Vagina (tissue), 2 donors: ENCODE data around the gene OR10X1. TPM values are rescaled to one million over a fixed set of nuclear protein-coding genes. Genes with fewer than 3 reads are reported as not detected.

Experiments used
- DNase-seq, 2 donors: peaks; one replicate each; pipeline ENCODE4 v3.0.0-alpha.2; 2017; ENCODE audit errors: extremely low spot score in 2 of 2
- H3K27ac ChIP-seq: fragments of 200-600 bp; sonication (generic); one replicate; pipeline ENCODE4 v1.5.1; 2019
- H3K27me3 ChIP-seq: fragments of 200-600 bp; sonication (generic); one replicate; pipeline ENCODE4 v1.5.1; 2019
- H3K36me3 ChIP-seq, 2 donors: fragments of 200-600 bp; sonication (generic); one replicate each; pipeline ENCODE4 v1.5.1; 2017 to 2019
- H3K4me1 ChIP-seq: fragments of 200-600 bp; sonication (generic); one replicate; pipeline ENCODE4 v1.5.1; 2019
- H3K4me3 ChIP-seq, 2 donors: fragments of 200-600 bp; sonication (generic); 1 replicate in 1 of 2; 2 replicates in 1 of 2; pipeline ENCODE4 v1.5.1; 2016 to 2019
- H3K9me3 ChIP-seq: fragments of 200-600 bp; sonication (generic); one replicate; pipeline ENCODE4 v1.5.1; 2019
- CTCF ChIP-seq, 3 experiments: fragments of 450-650 bp in 2 of 3; fragments of 200-600 bp in 1 of 3; sonication (generic) in 1 of 3; IDR thresholded peaks; one replicate each; pipeline ENCODE4 v1.5.1; 2017 to 2019; ENCODE audit warnings: antibody characterized with exemption in 3 of 3, mild to moderate bottlenecking in 2 of 3, moderate library complexity in 2 of 3
- POLR2A ChIP-seq, 2 donors: fragments of 450-650 bp; IDR thresholded peaks; one replicate each; pipeline ENCODE4 v1.6.1; 2017; ENCODE audit warnings: antibody characterized with exemption in 2 of 2, mild to moderate bottlenecking in 2 of 2, moderate library complexity in 2 of 2
- POLR2AphosphoS5 ChIP-seq, 2 donors: sonication (generic); formaldehyde crosslinking; IDR thresholded peaks; one replicate each; pipeline ENCODE4 v1.9.0; 2017; ENCODE audit warnings: antibody characterized with exemption in 2 of 2, mild to moderate bottlenecking in 2 of 2, low read depth in 1 of 2; ENCODE audit not compliant: insufficient read depth in 1 of 2
- intact Hi-C: fragments of 100-400 bp; cut with DNase I; formaldehyde crosslinking; loops from one replicate; pipeline ENCODE4 v1.15.1; 2023
- total RNA-seq: library from RNA; depleted of rRNA; stranded (reverse); fragments of >200 nt; gene quantifications from one replicate; pipeline ENCODE4 v1.2.3, GENCODE V29; 2016

Gene OR10X1
- total RNA-seq, 1 donor from 2014 or later: not detected

GRCh38 chr1:158552296-158552695 is 27.4 kb downstream of the OR10X1 start:
- Histone ChIP-seq H3K27ac (no peak overlapping the region), H3K9me3 (no peaks in the 10 kb centered on the region), H3K4me1 (no peaks in the 10 kb centered on the region), H3K4me3 (no peak overlapping the region), H3K36me3 (no peaks in the 10 kb centered on the region), H3K27me3 (no peaks in the 10 kb centered on the region)
- TF ChIP-seq CTCF (IDR thresholded peaks at IDR 0.05) (no peak), POLR2AphosphoS5 (IDR thresholded peaks at IDR 0.05; ENCODE audit: insufficient read depth in 1 of 2, low read depth in 1 of 2) (no peak), POLR2A (IDR thresholded peaks at IDR 0.05) (no peak)
- DNase-seq: no peak
- intact Hi-C loops: no loop called here

GRCh38 chr1:158547533-158547932 is 32.2 kb downstream of the OR10X1 start:
- DNase-seq: no peak
- Histone ChIP-seq H3K4me1 (no peaks in the 10 kb centered on the region), H3K4me3 (no peak overlapping the region), H3K27ac (no peak overlapping the region), H3K27me3 (no peaks in the 10 kb centered on the region), H3K9me3 (no peaks in the 10 kb centered on the region), H3K36me3 (no peaks in the 10 kb centered on the region)
- intact Hi-C loops: no loop called here
- TF ChIP-seq POLR2AphosphoS5 (IDR thresholded peaks at IDR 0.05; ENCODE audit: insufficient read depth in 1 of 2, low read depth in 1 of 2): no peak
- no peak for TF ChIP-seq CTCF (IDR thresholded peaks at IDR 0.05)
- TF ChIP-seq POLR2A (IDR thresholded peaks at IDR 0.05): no peak

GRCh38 chr1:158537609-158538008 is 42.1 kb downstream of the OR10X1 start:
- H3K36me3 ChIP-seq: no peaks in the 10 kb centered on the region
- no peak overlapping the region for H3K27ac ChIP-seq
- H3K9me3 ChIP-seq: no peaks in the 10 kb centered on the region
- no peak overlapping the region for H3K4me3 ChIP-seq
- no peak for TF ChIP-seq POLR2AphosphoS5 (IDR thresholded peaks at IDR 0.05; ENCODE audit: insufficient read depth in 1 of 2, low read depth in 1 of 2)
- no peak for TF ChIP-seq POLR2A (IDR thresholded peaks at IDR 0.05)
- TF ChIP-seq CTCF (IDR thresholded peaks at IDR 0.05): no peak
- DNase-seq: no peak
- no peaks in the 10 kb centered on the region for H3K27me3 ChIP-seq
- intact Hi-C loops: no loop called here
- H3K4me1 ChIP-seq: no peaks in the 10 kb centered on the region

- H3K27ac ChIP-seq: no peak overlapping the region
- H3K27me3 ChIP-seq: no peaks in the 10 kb centered on the region
- H3K9me3 ChIP-seq: no peaks in the 10 kb centered on the region
- H3K36me3 ChIP-seq: no peaks in the 10 kb centered on the region
- TF ChIP-seq POLR2A (IDR thresholded peaks at IDR 0.05): no peak
- no peak for TF ChIP-seq CTCF (IDR thresholded peaks at IDR 0.05)
- no peak for TF ChIP-seq POLR2AphosphoS5 (IDR thresholded peaks at IDR 0.05; ENCODE audit: insufficient read depth in 1 of 2, low read depth in 1 of 2)
- no peak for DNase-seq
- no peaks in the 10 kb centered on the region for H3K4me1 ChIP-seq
- H3K4me3 ChIP-seq: no peak overlapping the region
- intact Hi-C loops: no loop called here
Observed at GRCh38 chr1:158534496-158534895, 45.2 kb downstream of the OR10X1 start.

Other genes with a start within 250 kb of the OR10X1 start
- gene CD1B, start 248.4 kb downstream of the OR10X1 start, total RNA-seq: not detected
- gene CD1E, start 226.0 kb downstream of the OR10X1 start, total RNA-seq: 2.5 TPM
- gene OR10T2, start 180.4 kb downstream of the OR10X1 start, total RNA-seq: not detected
- gene OR10K2, start 153.7 kb downstream of the OR10X1 start, total RNA-seq: not detected
- not detected for gene OR10K1, start 118.1 kb downstream of the OR10X1 start, total RNA-seq
- not detected for gene OR10R2, start 107.7 kb downstream of the OR10X1 start, total RNA-seq
- not detected for gene OR6Y1, start 25.5 kb downstream of the OR10X1 start, total RNA-seq
- not detected for gene OR6P1, start 9.3 kb downstream of the OR10X1 start, total RNA-seq
- gene OR10Z1, start 25.4 kb upstream of the OR10X1 start, total RNA-seq: not detected
- gene SPTA1, start 106.8 kb upstream of the OR10X1 start, total RNA-seq: 0.25 TPM
- not detected for gene OR6K2, start 120.8 kb upstream of the OR10X1 start, total RNA-seq
- gene OR6K3, start 140.8 kb upstream of the OR10X1 start, total RNA-seq: not detected
- gene OR6K6, start 174.8 kb upstream of the OR10X1 start, total RNA-seq: not detected
- not detected for gene OR6N1, start 192.3 kb upstream of the OR10X1 start, total RNA-seq
- not detected for gene OR6N2, start 201.3 kb upstream of the OR10X1 start, total RNA-seq